HG03097 (cell line): ENCODE measurements around the gene IQSEC3.
"Not testable (repeated sequence)": the region's sequence is repeated elsewhere in the genome, so short reads cannot be mapped to it uniquely, and the experiment has no call there.

Source experiments
- ATAC-seq: cut with Tn5 transposase; IDR thresholded peaks from one replicate; pipeline ENCODE4 v1.9.1; 2021; ENCODE audit not compliant: unreplicated experiment, low FRiP score

Gene IQSEC3

DNA sequence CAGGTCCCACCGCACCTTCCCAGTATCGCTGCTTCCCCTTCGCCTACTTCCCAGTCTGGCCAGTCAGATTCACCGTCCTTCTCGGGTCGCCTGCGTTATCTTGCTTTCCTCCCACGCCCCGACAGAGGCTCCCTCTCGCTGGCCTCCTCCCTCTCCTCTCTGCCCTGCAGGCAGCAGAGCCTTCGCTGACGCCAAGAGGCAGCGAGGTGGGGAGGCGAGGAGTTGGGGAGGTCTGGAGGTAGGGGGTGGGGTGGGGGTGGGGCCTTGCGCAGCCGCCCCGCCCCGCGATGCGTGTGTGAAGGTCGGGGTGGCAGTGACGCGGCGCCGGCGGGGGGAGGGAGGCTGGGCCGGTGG, at the start of gene IQSEC3:
TSS of gene IQSEC3 (plus strand) at position 340 of the 354 bp plus-strand sequence. CDS start 116 bp downstream, outside the sequence.
- ATAC-seq: not testable (repeated sequence)

DNA sequence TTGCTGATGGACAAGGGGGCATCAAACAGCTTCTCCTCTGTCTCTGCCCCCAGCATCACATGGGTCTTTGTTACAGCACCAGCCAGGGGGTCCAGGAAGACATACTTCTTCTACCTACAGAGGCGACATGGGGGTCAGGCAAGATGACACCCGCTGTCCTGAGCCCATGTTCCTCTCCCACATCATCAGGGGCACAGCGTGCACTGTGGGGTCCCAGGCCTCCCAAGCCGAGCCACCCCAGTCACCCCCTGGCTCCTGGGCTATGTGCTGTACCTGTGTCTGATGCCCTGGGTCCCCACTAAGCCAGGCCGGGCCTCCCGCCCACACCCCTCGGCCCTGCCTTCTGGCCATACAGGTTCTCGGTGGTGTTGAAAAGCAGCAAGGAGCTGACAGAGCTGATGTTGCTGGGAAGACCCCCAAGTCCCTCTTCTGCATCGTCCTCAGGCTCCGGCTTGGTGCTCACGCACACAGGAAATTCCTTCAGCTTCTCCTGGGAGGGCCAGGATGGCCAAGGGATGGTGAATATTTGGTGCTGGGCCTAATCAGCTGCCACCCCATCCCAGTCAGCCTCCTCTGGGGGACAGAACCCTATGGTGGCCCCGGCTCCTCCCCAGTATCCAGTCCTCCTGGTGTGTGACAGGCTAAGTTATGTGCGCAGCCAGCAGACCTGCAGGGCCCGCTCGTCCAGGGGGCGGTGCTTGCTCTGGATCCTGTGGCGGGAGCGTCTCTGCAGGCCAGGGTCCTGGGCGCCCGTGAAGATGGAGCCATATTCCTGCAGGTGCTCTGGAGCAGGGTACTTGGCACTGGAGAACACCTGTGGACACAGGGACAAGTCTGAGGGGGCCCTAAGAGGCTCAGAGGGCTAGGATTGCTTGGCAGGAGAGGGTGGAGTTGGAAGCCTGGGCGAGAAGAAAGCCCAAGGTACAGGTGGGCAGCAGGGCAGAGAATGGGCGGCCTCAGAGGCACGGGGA, 48.9 kb upstream of the IQSEC3 start:
- not testable (repeated sequence) for ATAC-seq

DNA sequence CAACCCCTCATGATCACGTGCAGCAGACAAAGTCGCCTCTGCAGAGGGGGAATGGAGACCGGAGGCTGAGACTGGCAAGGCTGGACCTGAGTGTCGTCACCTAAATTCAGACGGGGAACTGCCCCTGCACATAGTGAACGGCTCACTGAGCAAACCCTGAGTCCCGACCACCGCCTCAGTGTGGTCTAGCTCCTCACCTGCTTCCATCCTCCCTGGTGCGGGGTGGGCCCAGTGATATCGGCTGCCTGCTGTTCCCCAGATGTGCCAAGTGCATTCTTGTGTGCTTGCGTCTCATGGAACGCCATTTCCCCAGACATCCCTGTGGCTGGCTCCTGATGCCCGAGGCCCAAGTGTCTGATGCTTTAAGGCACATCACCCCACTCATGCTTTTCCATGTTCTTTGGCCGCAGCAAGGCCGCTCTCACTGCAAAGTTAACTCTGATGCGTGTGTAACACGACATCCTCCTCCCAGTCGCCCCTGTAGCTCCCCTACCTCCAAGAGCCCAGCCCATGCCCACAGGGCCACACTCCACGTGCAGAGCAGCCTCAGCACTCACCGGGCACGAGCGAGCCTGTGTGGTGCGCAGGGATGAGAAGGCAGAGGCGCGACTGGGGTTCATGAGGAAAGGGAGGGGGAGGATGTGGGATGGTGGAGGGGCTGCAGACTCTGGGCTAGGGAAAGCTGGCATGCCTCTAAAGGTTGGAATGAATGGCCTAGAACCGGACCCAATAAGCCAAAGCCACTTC, 47.6 kb upstream of the IQSEC3 start:
- not testable (repeated sequence) for ATAC-seq

DNA sequence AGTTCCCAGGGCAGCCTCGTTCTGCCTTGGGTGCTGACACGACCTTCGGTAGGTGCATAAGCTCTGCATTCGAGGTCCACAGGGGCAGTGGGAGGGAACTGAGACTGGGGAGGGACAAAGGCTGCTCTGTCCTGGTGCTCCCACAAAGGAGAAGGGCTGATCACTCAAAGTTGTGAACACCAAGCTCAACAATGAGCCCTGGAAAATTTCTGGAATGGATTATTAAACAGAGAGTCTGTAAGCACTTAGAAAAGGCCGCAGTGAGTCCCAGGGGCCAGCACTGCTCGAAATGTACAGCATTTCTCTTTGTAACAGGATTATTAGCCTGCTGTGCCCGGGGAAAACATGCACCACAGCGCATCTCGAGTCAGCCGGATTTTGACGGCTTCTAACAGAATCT, 46.7 kb upstream of the IQSEC3 start:
- not testable (repeated sequence) for ATAC-seq

DNA sequence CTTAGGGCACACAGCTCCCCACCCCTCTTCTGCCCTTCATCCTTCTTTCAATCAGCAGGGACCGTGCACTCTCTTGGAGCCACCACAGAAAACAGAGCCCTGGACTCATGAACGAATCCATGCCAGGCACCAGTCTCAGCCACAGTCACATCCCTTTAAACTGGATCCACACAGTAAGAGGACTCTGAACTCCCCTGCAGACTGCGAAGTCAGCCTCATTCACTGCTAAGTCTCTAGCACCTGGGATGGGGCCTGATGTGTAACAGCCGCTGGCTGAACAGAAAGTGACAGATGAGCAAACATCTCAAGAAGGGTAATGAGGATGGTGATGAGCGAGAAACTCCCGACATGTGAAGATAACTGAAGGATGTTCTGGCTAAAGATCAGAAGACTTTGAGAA, 45.8 kb upstream of the IQSEC3 start:
- ATAC-seq: no peak

DNA sequence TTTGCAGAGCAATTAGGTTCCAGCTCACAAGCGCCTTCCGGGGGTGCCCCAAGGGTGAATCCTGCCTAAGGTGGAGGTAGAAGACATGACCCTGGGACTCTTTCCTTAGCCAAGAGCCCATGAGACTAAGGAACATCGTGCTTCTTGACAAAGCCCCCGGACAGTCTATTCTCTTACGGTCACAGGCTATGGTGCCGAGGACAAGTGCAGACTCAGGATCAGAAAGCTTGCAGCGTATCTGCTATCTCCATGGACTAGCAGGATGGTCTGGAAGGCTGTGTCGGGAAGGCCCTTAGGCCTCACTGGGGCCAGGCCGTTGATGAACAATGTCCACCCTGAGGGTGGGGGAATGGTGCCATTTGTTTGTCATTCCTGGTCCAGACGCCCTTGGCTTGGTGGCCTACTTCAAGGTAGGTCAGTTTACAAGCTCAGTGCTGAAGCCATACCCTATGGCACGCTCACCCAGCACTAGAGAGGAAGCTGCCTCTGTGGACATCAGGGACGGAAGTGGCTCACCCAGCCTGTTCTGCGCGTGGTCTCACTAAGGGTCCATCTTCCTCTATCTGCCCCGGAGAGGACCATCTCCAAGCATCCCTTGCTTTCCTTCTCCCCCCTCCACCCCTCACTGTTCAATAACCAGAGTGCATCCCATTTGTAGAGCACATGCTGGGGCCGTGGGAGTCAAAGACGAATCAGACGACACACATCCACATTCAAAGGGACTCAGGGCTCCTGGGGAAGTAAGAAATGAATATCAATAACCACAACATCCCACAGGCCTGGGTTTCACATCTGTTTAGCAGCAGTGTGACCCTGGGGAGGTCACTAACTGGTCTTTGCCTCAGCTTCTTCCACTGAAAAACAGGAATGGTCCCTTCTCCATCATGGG, 45.0 kb upstream of the IQSEC3 start:
- no peak for ATAC-seq

DNA sequence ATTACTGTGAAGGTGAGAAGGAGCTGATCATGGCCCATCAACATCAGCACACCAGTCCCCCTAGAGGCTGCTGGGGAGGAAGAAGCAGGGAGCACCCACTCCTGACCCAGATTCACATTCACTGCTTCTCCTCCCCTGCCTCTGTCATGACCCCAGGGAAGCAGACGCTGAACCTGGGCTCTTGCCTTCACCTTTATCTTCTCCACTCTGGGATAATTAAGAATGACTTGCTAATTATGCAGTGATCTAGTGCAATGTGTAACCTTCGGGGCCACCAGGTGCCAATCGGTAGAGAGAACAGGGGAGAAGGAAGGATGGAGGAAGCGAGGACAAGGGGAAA, 44.4 kb upstream of the IQSEC3 start:
- ATAC-seq: no peak

DNA sequence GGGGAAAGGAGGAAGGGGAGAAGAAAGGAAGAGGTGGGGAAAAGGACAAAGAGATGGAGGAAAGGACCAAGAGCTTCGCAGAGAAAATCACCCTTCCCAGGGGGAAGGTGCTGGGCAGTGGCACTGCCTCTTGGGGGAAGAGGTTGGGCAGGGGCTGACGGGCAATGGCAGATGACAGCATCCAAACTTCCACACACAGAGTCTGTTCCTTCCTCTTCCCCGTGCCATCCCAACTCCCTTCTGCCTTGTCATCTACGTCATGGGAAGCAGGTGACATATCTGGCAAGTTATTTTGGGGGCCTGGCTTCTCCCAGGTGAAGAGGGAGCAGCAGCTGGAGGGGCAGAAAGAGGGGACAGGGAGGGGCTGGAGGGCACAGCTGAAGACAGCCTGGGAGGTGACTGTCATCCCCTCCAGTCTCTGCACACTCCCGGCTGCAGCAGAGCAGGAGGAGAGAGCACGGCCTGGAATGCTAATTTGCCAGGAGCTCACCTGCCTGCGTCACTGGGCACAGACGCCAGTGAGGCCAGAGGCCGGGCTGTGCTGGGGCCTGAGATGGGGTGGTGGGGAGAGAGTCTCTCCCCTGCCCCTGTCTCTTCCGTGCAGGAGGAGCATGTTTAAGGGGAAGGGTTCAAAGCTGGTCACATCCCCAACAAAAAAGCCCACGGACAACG, 43.9 kb upstream of the IQSEC3 start:
- no peak for ATAC-seq

DNA sequence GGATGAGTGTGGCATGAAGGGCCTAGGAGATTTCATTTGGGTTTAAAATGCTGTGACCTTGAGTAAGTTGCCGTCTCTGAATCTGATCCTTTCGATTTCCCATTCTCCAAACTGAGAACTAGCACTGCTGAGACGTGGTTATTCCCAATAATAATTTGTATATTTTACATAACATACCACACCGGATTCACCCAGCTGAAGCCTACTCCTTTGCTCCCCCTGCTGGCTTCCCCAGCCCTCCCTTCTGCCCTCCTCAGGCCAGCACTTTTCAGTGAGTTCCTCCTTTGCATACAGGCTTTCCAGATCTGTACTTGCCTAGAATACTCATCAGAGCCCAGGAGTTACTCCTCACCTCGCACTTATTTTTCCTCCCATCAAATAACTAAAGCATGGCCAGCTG, 38.7 kb upstream of the IQSEC3 start:
- not testable (repeated sequence) for ATAC-seq

DNA sequence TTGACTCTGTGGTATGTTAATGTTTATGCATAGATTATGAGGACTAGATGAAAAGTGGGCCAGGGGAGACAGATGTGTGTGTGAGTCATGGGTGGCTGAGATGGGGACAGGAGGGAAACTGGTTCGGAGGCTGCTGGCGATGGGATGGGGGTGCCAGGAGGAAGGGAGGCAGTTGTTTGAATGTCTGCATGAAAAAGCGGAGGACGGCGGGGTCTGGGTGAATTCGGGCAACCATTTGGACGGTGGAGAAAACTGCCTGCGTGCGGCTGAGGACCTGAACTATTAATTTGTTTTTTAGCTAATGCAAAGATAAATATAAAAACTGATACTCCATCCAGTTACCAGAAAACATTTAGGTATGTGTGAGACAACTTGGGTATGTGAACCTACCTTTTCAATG, 27.8 kb upstream of the IQSEC3 start:
- ATAC-seq: not testable (repeated sequence)

DNA sequence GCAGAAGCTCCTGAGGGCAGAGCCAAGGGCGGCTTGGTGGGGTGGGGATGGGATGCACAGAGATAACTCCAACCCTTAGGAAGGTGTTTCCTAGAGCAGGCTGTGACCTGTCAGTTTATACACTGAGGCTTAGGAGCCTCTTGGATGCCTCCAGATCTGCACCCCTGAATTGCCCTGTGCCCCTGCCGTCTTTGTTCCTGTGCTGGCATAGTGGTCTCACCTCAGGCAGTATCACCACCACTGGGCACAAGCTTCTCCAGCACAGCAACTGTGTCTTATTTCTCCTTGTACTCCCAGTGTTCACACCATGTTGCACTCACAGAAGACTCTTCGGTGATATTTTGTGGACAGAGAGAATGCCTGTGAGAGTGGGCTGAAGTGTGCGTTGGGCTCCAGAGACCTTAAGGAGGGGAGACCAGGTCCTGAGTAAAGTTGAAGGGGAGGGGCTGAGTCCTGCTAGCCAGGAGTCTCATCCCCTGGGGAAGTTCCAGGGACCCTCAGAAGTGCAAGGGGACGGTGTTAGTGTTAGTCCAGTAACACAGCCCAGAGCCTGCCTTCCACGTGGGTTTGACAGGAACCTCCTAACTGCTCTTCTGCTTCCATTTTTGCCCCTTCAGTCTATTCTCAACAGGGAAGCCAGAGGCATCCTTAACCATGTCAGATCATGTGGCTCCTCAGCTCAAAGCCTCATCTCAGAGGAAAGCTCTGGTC, 26.9 kb upstream of the IQSEC3 start:
- ATAC-seq: not testable (repeated sequence)

DNA sequence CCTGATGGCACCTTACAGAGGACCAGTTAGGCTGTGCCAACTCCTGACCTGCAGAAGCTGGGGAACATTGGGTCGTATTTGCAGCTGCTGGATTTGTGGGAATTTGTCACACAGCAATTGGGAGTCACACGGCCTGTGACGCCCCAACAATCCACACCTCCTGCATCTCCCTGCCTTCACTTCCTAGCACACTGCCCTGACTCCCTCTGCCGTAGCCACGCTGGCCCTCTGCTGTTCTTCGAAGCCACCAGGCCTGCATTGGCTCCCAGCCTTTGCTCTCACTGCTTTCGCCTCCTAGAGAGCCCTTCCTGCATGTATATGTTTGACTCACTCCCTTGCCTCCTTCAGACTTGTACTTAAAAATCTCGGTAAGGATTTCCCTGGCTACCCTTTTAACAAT, 22.2 kb upstream of the IQSEC3 start:
- ATAC-seq: not testable (repeated sequence)

DNA sequence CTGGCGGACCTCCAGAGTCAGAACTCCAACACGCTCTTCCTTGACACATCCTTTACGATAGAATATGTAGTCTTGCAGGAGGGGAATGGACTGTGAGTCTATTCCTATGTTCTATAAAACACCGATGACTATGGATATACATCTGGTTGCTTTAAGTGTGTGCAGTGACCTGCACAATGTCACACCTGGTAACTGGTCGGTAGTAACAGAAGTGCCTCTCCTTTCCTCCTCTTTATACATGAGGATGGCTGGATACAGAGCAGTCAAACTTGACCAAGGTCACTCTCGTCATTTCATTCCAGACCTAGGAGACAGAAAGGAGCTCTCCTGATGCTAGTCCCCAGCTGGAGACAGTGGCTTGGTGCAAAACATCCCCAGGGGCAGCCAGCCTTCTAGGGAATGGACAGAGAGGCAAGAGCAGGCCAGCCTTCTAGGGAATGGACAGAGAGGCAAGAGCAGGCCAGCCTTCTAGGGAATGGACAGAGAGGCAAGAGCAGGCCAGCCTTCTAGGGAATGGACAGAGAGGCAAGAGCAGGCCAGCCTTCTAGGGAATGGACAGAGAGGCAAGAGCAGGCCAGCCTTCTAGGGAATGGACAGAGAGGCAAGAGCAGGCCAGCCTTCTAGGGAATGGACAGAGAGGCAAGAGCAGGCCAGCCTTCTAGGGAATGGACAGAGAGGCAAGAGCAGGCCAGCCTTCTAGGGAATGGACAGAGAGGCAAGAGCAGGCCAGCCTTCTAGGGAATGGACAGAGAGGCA, 21.2 kb upstream of the IQSEC3 start:
- ATAC-seq: not testable (repeated sequence)

DNA sequence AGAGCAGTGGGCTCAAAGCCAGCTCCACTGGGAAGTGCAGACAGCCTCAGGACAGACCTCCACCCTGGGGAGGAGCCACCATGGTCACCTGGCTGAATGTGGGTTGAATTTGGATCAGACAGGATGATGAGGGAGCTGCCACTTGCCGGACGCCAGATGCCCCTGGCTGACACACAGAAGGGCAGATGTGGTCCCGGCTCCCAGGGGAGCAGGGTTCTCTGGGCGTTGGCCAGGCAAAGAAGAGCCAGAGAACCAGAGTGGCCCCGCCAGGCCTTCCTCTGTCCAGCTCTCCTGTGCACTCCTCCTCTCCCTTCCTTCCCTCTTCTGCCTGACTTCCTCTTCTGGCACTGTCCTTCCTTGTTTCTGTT, 20.6 kb upstream of the IQSEC3 start:
- ATAC-seq: not testable (repeated sequence)

DNA sequence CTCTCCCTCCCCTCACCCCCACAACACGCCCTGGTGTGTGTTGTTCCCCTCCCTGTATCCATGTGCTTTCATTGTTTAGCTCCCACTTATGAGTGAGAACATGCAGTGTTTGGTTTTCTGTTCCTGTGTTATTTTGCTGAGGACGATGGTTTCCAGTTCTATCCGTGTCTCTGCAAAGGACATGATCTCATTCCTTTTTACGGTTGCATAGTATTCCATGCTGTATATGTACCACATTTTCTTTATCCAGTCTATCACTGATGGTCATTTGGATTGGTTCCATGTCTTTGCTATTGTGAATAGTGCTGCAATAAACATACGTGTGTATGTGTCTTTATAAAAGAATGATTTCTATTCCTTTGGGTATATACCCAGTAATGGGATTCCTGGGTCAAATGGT, 20.0 kb upstream of the IQSEC3 start:
- ATAC-seq: not testable (repeated sequence)

DNA sequence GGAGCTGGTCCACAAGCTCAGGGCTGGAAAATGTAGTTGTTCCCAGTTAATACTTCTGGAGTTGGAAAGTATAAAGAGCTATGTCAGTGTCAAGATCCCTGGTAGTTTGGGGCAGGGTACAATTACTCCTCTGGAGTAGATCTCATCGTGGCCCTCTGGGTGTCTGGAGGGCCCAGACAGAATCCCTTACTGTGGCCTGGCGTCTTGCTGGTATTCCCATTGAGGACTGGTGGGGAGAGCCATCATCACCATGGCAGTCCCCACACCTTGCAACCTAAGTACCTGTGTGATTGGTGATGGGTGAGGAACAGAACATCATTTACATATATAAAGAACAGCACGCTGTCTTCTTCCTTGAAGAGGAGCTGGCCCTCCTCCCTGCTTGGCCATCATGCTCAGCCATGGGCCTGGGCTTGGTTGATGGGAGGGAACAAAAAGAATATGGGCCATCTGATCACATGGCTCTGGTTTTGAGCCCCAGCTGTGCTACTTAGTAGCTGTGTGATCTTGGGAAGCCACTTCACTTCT, 18.8 kb upstream of the IQSEC3 start:
- ATAC-seq: not testable (repeated sequence)

DNA sequence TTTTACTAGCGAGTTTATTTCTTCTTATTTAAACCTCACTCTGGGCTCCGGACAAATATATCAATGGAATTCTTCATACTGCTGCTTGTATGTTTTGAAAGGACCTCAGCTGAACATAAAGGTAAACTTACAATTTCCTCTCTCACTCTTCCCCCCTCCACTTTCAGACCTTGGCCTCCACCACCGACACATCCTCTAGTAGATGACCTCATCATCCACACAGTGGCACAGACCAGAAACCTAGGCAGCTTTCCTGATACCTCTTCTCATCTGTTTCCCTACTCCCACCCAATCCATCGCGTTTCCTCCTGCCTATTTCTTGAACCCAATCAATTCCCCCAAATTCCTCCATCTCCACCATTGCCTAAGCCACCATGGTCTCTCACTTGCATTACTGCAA, 17.4 kb upstream of the IQSEC3 start:
- not testable (repeated sequence) for ATAC-seq

DNA sequence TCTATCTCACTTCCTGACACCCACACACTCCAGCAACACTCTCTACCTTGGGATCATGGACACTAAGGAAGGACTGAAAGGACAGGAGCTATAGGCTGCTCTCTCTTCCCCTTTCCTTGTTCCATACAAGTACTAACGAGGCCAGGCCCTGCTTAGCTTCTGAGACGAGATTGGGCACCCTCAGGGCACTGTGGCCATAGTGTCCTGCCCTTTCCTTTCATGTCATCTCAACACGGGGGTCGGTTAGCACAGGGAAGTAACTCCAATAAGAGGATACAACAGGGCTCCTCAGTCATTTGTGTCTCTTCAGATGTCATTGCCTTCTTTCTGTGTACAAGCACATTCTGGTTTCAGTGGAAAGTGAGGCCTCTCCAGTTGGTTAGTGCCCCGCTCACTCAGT, 15.5 kb upstream of the IQSEC3 start:
- ATAC-seq: not testable (repeated sequence)

DNA sequence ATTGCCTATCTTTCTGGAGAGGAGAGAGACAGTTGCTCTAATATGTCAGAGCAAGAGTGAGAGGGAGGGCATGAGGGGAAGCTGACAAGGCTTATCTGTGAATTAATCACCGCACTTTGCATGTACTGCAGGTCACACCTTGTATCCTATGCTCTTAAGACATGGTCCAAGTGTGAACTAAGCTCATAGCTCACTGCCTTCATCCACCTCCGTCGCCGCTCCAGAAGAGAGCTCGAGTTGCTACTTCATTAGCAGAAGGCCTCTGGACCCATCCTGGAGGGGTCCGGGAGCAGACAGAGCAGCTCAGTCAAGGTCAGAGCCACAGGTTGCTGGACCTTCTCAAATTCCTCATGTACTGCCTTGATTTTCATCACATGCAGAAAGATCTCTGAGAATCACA, 14.6 kb upstream of the IQSEC3 start:
- ATAC-seq: not testable (repeated sequence)
